ENCODE measurements around the gene TOX2. TPM values are rescaled to one million over a fixed set of nuclear protein-coding genes. Genes with fewer than 3 reads are reported as not detected.

Gene TOX2
- total RNA-seq, 1 donor from 2014 or later = 0.94 TPM

GRCh38 chr20:43972051-43972450, 57.4 kb downstream of the TOX2 start:
- H3K27ac Mint-ChIP-seq = no peak overlapping the region
- no peak overlapping the region for H3K4me3 Mint-ChIP-seq
- no peaks in the 10 kb centered on the region for H3K4me1 Mint-ChIP-seq
- no peaks in the 10 kb centered on the region for H3K9me3 Mint-ChIP-seq
- peaks cover 25% of the 10 kb centered on the region for H3K27me3 Mint-ChIP-seq (ENCODE audit: low read depth)
- no peak for DNase-seq (ENCODE audit: low spot score in 2 of 2, unreplicated experiment in 2 of 2)
- no peaks in the 10 kb centered on the region for H3K36me3 Mint-ChIP-seq
- TF ChIP-seq CTCF (IDR thresholded peaks at IDR 0.05; ENCODE audit: unreplicated experiment) = no peak

GRCh38 chr20:43972692-43973091, 58.0 kb downstream of the TOX2 start:
- H3K9me3 Mint-ChIP-seq = no peaks in the 10 kb centered on the region
- no peaks in the 10 kb centered on the region for H3K4me1 Mint-ChIP-seq
- H3K4me3 Mint-ChIP-seq = no peak overlapping the region
- TF ChIP-seq CTCF (IDR thresholded peaks at IDR 0.05; ENCODE audit: unreplicated experiment) = no peak
- no peaks in the 10 kb centered on the region for H3K36me3 Mint-ChIP-seq
- no peak overlapping the region for H3K27ac Mint-ChIP-seq
- peaks cover 25% of the 10 kb centered on the region for H3K27me3 Mint-ChIP-seq (ENCODE audit: low read depth)
- no peak for DNase-seq (ENCODE audit: low spot score in 2 of 2, unreplicated experiment in 2 of 2)

GRCh38 chr20:43973231-43973630, 58.6 kb downstream of the TOX2 start:
- H3K27me3 Mint-ChIP-seq (ENCODE audit: low read depth) = peaks cover 25% of the 10 kb centered on the region
- no peak overlapping the region for H3K27ac Mint-ChIP-seq
- H3K4me1 Mint-ChIP-seq = no peaks in the 10 kb centered on the region
- DNase-seq (ENCODE audit: low spot score in 2 of 2, unreplicated experiment in 2 of 2) = no peak
- no peaks in the 10 kb centered on the region for H3K9me3 Mint-ChIP-seq
- no peak for TF ChIP-seq CTCF (IDR thresholded peaks at IDR 0.05; ENCODE audit: unreplicated experiment)
- H3K36me3 Mint-ChIP-seq = no peaks in the 10 kb centered on the region
- H3K4me3 Mint-ChIP-seq = no peak overlapping the region

- Mint-ChIP-seq H3K27me3 (ENCODE audit: low read depth) (peaks cover 28% of the 10 kb centered on the region), H3K9me3 (no peaks in the 10 kb centered on the region), H3K36me3 (no peaks in the 10 kb centered on the region), H3K27ac (no peak overlapping the region), H3K4me1 (no peaks in the 10 kb centered on the region), H3K4me3 (no peak overlapping the region)
- no peak for DNase-seq (ENCODE audit: low spot score in 2 of 2, unreplicated experiment in 2 of 2)
- TF ChIP-seq CTCF (IDR thresholded peaks at IDR 0.05; ENCODE audit: unreplicated experiment) = no peak
Measured at GRCh38 chr20:43973671-43974450, 59.2 kb downstream of the TOX2 start.

- H3K27ac Mint-ChIP-seq = no peak overlapping the region
- H3K36me3 Mint-ChIP-seq = no peaks in the 10 kb centered on the region
- H3K4me1 Mint-ChIP-seq = no peaks in the 10 kb centered on the region
- H3K4me3 Mint-ChIP-seq = no peak overlapping the region
- H3K27me3 Mint-ChIP-seq (ENCODE audit: low read depth) = peaks cover 32% of the 10 kb centered on the region
- TF ChIP-seq CTCF (IDR thresholded peaks at IDR 0.05; ENCODE audit: unreplicated experiment) = no peak
- no peak for DNase-seq (ENCODE audit: low spot score in 2 of 2, unreplicated experiment in 2 of 2)
- H3K9me3 Mint-ChIP-seq = no peaks in the 10 kb centered on the region
Measured at GRCh38 chr20:43974695-43975094, 60.0 kb downstream of the TOX2 start.
